Smooth muscle cell (in vitro differentiated cells): ENCODE measurements around the gene CMTM6. TPM values are rescaled to one million over a fixed set of nuclear protein-coding genes. Genes with fewer than 3 reads are reported as not detected.

Source experiments
- DNase-seq: peaks from one replicate; lab custom pipeline; 2025; ENCODE audit not compliant: unreplicated experiment; lab: John Stamatoyannopoulos, UW
- H2AFZ ChIP-seq: fragments of 200-600 bp; sonication (generic); 2 replicates; pipeline ENCODE4 v1.6.0; 2016; ENCODE audit warnings: antibody characterized with exemption, low read depth, mild to moderate bottlenecking
- H3F3A ChIP-seq: fragments of 200-600 bp; sonication (generic); 2 replicates; pipeline ENCODE4 v1.6.0; 2017; ENCODE audit warnings: antibody characterized with exemption, low read depth
- H3K27ac ChIP-seq: fragments of 200-600 bp; sonication (generic); 2 replicates; pipeline ENCODE4 v1.5.1; 2016; ENCODE audit warnings: low read depth, mild to moderate bottlenecking
- H3K27me3 ChIP-seq: fragments of 200-600 bp; sonication (generic); 2 replicates; pipeline ENCODE4 v1.6.1; 2016; ENCODE audit warnings: low read depth, mild to moderate bottlenecking
- H3K36me3 ChIP-seq: fragments of 200-600 bp; sonication (generic); 2 replicates; pipeline ENCODE4 v1.5.1; 2016; ENCODE audit warnings: low read depth
- H3K4me1 ChIP-seq: fragments of 200-600 bp; sonication (generic); 2 replicates; pipeline ENCODE4 v1.5.1; 2016; ENCODE audit warnings: low read depth
- H3K4me2 ChIP-seq: fragments of 200-600 bp; sonication (generic); 2 replicates; pipeline ENCODE4 v1.6.0; 2016; ENCODE audit warnings: mild to moderate bottlenecking
- H3K4me3 ChIP-seq: fragments of 200-600 bp; sonication (generic); 2 replicates; pipeline ENCODE4 v1.5.1; 2016; ENCODE audit warnings: mild to moderate bottlenecking
- H3K79me2 ChIP-seq: fragments of 200-600 bp; sonication (generic); 2 replicates; pipeline ENCODE4 v1.6.0; 2016; ENCODE audit warnings: low read depth, mild to moderate bottlenecking
- H3K9ac ChIP-seq: fragments of 200-600 bp; sonication (generic); 2 replicates; pipeline ENCODE4 v1.6.0; 2016; ENCODE audit warnings: low read depth
- H3K9me3 ChIP-seq: fragments of 200-600 bp; sonication (generic); replicated peaks from 2 replicates; pipeline ENCODE4 v1.5.1; 2016; ENCODE audit warnings: low read depth
- H4K20me1 ChIP-seq: fragments of 200-600 bp; sonication (generic); 2 replicates; pipeline ENCODE4 v1.6.0; 2016; ENCODE audit warnings: low read depth
- CTCF ChIP-seq: fragments of 200-600 bp; sonication (generic); IDR thresholded peaks from 2 replicates; pipeline ENCODE4 v1.5.1; 2017; ENCODE audit warnings: borderline replicate concordance, mild to moderate bottlenecking, antibody characterized with exemption; ENCODE audit not compliant: insufficient read depth, poor library complexity, severe bottlenecking
- WGBS: methylation state at CpG from one replicate; pipeline ENCODE4 v1.1.7; 2016; ENCODE audit warnings: low lambda C conversion rate; 5-methylcytosine and 5-hydroxymethylcytosine counted together
- polyA plus RNA-seq: library from polyadenylated mRNA; unstranded; fragments of >200 nt; fragmentation: Nextera tagmentation; extraction: Ambion mirVana; gene quantifications from 2 replicates; pipeline ENCODE4 v1.2.1, GENCODE V29; 2016
- total RNA-seq: library from RNA; depleted of rRNA; stranded (reverse); fragments of >200 nt; gene quantifications from 2 replicates; pipeline ENCODE4 v1.2.3, GENCODE V29; 2014

Gene CMTM6
- total and polyA plus RNA-seq, 2 experiments from 2014 or later = 110 to 148 TPM

GRCh38 chr3:32500880-32501782, 1.5 kb downstream of the CMTM6 start:
- 31% methylated on average over 25 of the region's 25 CpGs for WGBS
- DNase-seq = peak; percentile 2
- Histone ChIP-seq H2AFZ (no peak overlapping the region), H3K9ac (peak overlapping the region; percentile 94), H3K36me3 (no peaks in the 10 kb centered on the region), H3K4me3 (peak overlapping the region; percentile 92), H3K79me2 (peaks cover 50% of the 10 kb centered on the region), H3K4me1 (peaks cover 13% of the 10 kb centered on the region), H3K27ac (peak overlapping the region; percentile 96), H3F3A (peaks cover 10% of the 10 kb centered on the region), H4K20me1 (peaks cover 52% of the 10 kb centered on the region), H3K4me2 (peak overlapping the region; percentile 90), H3K9me3 (no peaks in the 10 kb centered on the region), H3K27me3 (no peaks in the 10 kb centered on the region)
- no peak for TF ChIP-seq CTCF

- Histone ChIP-seq H3K27ac (peak overlapping the region; percentile 96), H3K79me2 (peaks cover 59% of the 10 kb centered on the region), H3K27me3 (no peaks in the 10 kb centered on the region), H2AFZ (no peak overlapping the region), H3K4me2 (peak overlapping the region; percentile 90), H3K9me3 (no peaks in the 10 kb centered on the region), H3K4me3 (peak overlapping the region; percentile 92), H4K20me1 (peaks cover 61% of the 10 kb centered on the region), H3K9ac (no peak overlapping the region), H3K4me1 (peaks cover 13% of the 10 kb centered on the region), H3K36me3 (no peaks in the 10 kb centered on the region), H3F3A (peaks cover 10% of the 10 kb centered on the region)
- no peak for TF ChIP-seq CTCF
- no peak for DNase-seq
- WGBS = 25% methylated on average over 2 of the region's 2 CpGs
Observed at GRCh38 chr3:32500231-32500630, 2.4 kb downstream of the CMTM6 start.

GRCh38 chr3:32499585-32499984, 3.1 kb downstream of the CMTM6 start:
- peak overlapping the region; percentile 96 for H3K27ac ChIP-seq
- no peaks in the 10 kb centered on the region for H3K27me3 ChIP-seq
- H4K20me1 ChIP-seq = peaks cover 68% of the 10 kb centered on the region
- H3K79me2 ChIP-seq = peaks cover 66% of the 10 kb centered on the region
- DNase-seq = no peak
- H3K4me3 ChIP-seq = peak overlapping the region; percentile 92
- H3K9me3 ChIP-seq = no peaks in the 10 kb centered on the region
- H3F3A ChIP-seq = peaks cover 10% of the 10 kb centered on the region
- no peak overlapping the region for H2AFZ ChIP-seq
- no peak overlapping the region for H3K9ac ChIP-seq
- TF ChIP-seq CTCF = no peak
- no peaks in the 10 kb centered on the region for H3K36me3 ChIP-seq
- H3K4me2 ChIP-seq = peak overlapping the region; percentile 90
- 53% methylated on average over 2 of the region's 2 CpGs for WGBS
- peaks cover 17% of the 10 kb centered on the region for H3K4me1 ChIP-seq
